ENCODE data around the gene NEDD1. TPM values are rescaled to one million over a fixed set of nuclear protein-coding genes. Genes with fewer than 3 reads are reported as not detected.
A peak's percentile ranks its signal among the peaks of the same experiment; 100 is the strongest.

The NEDD1 gene
- total and polyA plus RNA-seq, 2 experiments from 2014 or later, result 39.7 to 62.0 TPM

- H4K20me1 ChIP-seq (ENCODE audit: insufficient read depth), result no peaks in the 10 kb centered on the region
- H3K4me1 ChIP-seq (ENCODE audit: insufficient read depth), result peaks cover 10% of the 10 kb centered on the region
- H3K27me3 ChIP-seq (replicated peaks; ENCODE audit: insufficient read depth), result no peaks in the 10 kb centered on the region
- no peak overlapping the region for H3K4me3 ChIP-seq
- peaks cover 9% of the 10 kb centered on the region; the same call in 1 of the 2 replicates for H3F3A ChIP-seq (ENCODE audit: insufficient read depth)
- DNase-seq, result no peak
- H3K9ac ChIP-seq, result no peak overlapping the region
- in situ Hi-C loops (cut with MboI), result no loop called here
- H2AFZ ChIP-seq, result no peak overlapping the region
- 60 to 66% methylated on average over 4 of the region's 4 CpGs for WGBS, 2 experiments (ENCODE audit: low coverage in 1 of 2, low lambda C conversion rate in 2 of 2, missing lambda C conversion rate in 2 of 2)
- no peaks in the 10 kb centered on the region for H3K79me2 ChIP-seq (ENCODE audit: insufficient read depth)
- no peak overlapping the region for H3K27ac ChIP-seq
- H3K4me2 ChIP-seq (ENCODE audit: unreplicated experiment), result no peak overlapping the region
- H3K9me2 ChIP-seq (ENCODE audit: insufficient read depth), result no peaks in the 10 kb centered on the region
- no peaks in the 10 kb centered on the region for H3K36me3 ChIP-seq (ENCODE audit: low read depth)
- no peak for TF ChIP-seq EZH2phosphoT487 (IDR thresholded peaks at IDR 0.05; ENCODE audit: insufficient read depth, low read depth)
- TF ChIP-seq EZH2 (IDR thresholded peaks at IDR 0.05; ENCODE audit: insufficient read depth, poor library complexity, severe bottlenecking), result no peak
- H3K9me3 ChIP-seq (ENCODE audit: low read depth), result no peaks in the 10 kb centered on the region
Observed at GRCh38 chr12:96864335-96864734, 42.7 kb upstream of the NEDD1 start.

DNA sequence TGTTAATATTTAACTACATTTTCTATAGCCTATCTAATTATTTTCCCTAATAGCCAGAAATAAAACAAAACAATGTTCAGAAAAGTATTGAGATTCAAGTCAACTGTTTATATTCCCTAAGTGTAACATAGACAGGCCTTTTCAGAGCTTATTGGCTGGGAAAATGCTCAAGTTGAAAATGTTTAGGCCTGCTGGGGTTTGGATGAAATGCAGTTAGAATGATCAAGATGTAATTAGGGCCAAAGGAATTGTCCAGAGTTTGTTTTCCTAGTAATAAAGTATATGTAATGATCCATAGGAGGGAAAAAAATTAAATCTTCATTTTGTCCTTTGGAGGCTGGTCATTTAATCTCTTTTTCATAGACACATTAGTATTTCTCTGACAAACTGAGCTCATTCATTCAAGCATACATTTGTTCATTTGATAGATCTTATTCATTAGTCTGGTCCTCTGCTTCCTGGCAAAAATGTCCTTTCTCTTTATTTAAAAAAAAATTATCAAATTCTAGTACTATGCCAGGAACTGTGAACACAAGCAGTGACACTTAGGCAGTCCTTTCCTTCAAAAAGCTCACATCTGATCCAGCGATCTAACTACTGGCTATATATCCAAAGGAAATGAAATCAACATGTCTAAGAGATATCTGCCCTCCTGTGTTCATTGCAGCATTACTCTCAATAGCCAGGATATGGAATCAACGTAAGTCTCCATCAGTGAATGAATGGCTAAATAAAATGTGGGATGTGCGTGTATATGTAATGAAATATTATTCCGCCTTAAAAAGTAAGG, 40.1 kb upstream of the NEDD1 start:
- no peaks in the 10 kb centered on the region for H3K9me3 ChIP-seq (ENCODE audit: low read depth)
- H4K20me1 ChIP-seq (ENCODE audit: insufficient read depth), result no peaks in the 10 kb centered on the region
- no peak overlapping the region for H3K27ac ChIP-seq
- H3K36me3 ChIP-seq (ENCODE audit: low read depth), result no peaks in the 10 kb centered on the region
- H3K4me1 ChIP-seq (ENCODE audit: insufficient read depth), result peaks cover 7% of the 10 kb centered on the region
- DNase-seq, result no peak
- H3K27me3 ChIP-seq (replicated peaks; ENCODE audit: insufficient read depth), result no peaks in the 10 kb centered on the region
- no peak overlapping the region for H3K4me2 ChIP-seq (ENCODE audit: unreplicated experiment)
- TF ChIP-seq EZH2phosphoT487 (IDR thresholded peaks at IDR 0.05; ENCODE audit: insufficient read depth, low read depth) (no peak), EZH2 (IDR thresholded peaks at IDR 0.05; ENCODE audit: insufficient read depth, poor library complexity, severe bottlenecking) (no peak)
- H3K9me2 ChIP-seq (ENCODE audit: insufficient read depth), result no peaks in the 10 kb centered on the region
- H3F3A ChIP-seq (ENCODE audit: insufficient read depth), result peaks cover 8% of the 10 kb centered on the region; the same call in 1 of the 2 replicates
- H3K79me2 ChIP-seq (ENCODE audit: insufficient read depth), result no peaks in the 10 kb centered on the region
- in situ Hi-C loops (cut with MboI), result no loop called here
- WGBS, 2 experiments (ENCODE audit: low coverage in 1 of 2, low lambda C conversion rate in 2 of 2, missing lambda C conversion rate in 2 of 2), result 76 to 78% methylated on average over 4 of the region's 4 CpGs
- no peak overlapping the region for H2AFZ ChIP-seq
- H3K9ac ChIP-seq, result no peak overlapping the region
- no peak overlapping the region for H3K4me3 ChIP-seq

- H2AFZ ChIP-seq, result no peak overlapping the region
- H3K79me2 ChIP-seq (ENCODE audit: insufficient read depth), result no peaks in the 10 kb centered on the region
- no peak for DNase-seq
- no peak overlapping the region for H3K9ac ChIP-seq
- no peak overlapping the region for H3K4me2 ChIP-seq (ENCODE audit: unreplicated experiment)
- peaks cover 17% of the 10 kb centered on the region; the same call in 1 of the 2 replicates for H3K4me1 ChIP-seq (ENCODE audit: insufficient read depth)
- no peaks in the 10 kb centered on the region for H3K9me2 ChIP-seq (ENCODE audit: insufficient read depth)
- H3K27ac ChIP-seq, result no peak overlapping the region
- H3K27me3 ChIP-seq (replicated peaks; ENCODE audit: insufficient read depth), result no peaks in the 10 kb centered on the region
- H3K4me3 ChIP-seq, result no peak overlapping the region
- TF ChIP-seq EZH2phosphoT487 (IDR thresholded peaks at IDR 0.05; ENCODE audit: insufficient read depth, low read depth), result no peak
- no peak for TF ChIP-seq EZH2 (IDR thresholded peaks at IDR 0.05; ENCODE audit: insufficient read depth, poor library complexity, severe bottlenecking)
- 0 out of 2 replicates have a peak, but pooled peaks cover 13% of the 10 kb centered on the region for H3F3A ChIP-seq (ENCODE audit: insufficient read depth)
- no peaks in the 10 kb centered on the region for H3K9me3 ChIP-seq (ENCODE audit: low read depth)
- in situ Hi-C loops (cut with MboI), result no loop called here
- WGBS, 2 experiments (ENCODE audit: low coverage in 1 of 2, low lambda C conversion rate in 2 of 2, missing lambda C conversion rate in 2 of 2), result 53 to 78% methylated on average over 1 of the region's 1 CpG
- H3K36me3 ChIP-seq (ENCODE audit: low read depth), result no peaks in the 10 kb centered on the region
- H4K20me1 ChIP-seq (ENCODE audit: insufficient read depth), result no peaks in the 10 kb centered on the region
Observed at GRCh38 chr12:96870946-96871345, 36.1 kb upstream of the NEDD1 start.

DNA sequence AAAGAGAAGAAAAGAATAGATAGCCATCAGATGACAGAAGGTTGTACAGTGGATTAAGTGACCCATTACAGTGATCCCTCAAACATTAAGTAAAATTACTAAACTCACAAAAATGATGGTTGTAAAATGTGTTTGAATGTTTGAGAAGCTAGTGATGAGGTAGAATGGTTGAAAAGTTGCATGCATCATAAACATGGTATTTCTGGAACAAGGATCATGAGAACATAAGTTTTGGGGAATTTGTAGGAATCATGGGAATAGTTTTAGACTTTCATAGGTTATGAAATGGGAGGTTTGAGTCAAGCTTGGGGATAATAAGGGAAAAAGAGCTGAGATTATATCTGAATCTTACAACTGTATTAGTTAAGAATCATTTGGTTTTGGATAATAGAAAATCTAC, 34.1 kb upstream of the NEDD1 start:
- peak; percentile 56 for DNase-seq
- Histone ChIP-seq H3K4me1 (ENCODE audit: insufficient read depth) (peaks cover 35% of the 10 kb centered on the region), H3F3A (ENCODE audit: insufficient read depth) (0 out of 2 replicates have a peak, but pooled peaks cover 13% of the 10 kb centered on the region), H4K20me1 (ENCODE audit: insufficient read depth) (no peaks in the 10 kb centered on the region), H3K79me2 (ENCODE audit: insufficient read depth) (no peaks in the 10 kb centered on the region), H3K4me2 (ENCODE audit: unreplicated experiment) (peak overlapping the region; percentile 16), H3K27ac (peak overlapping the region; percentile 31), H3K9ac (no peak overlapping the region), H3K27me3 (replicated peaks; ENCODE audit: insufficient read depth) (no peaks in the 10 kb centered on the region), H3K9me3 (ENCODE audit: low read depth) (no peaks in the 10 kb centered on the region), H2AFZ (no peak overlapping the region), H3K36me3 (ENCODE audit: low read depth) (no peaks in the 10 kb centered on the region), H3K9me2 (ENCODE audit: insufficient read depth) (no peaks in the 10 kb centered on the region), H3K4me3 (no peak overlapping the region)
- TF ChIP-seq EZH2phosphoT487 (IDR thresholded peaks at IDR 0.05; ENCODE audit: insufficient read depth, low read depth) (no peak), EZH2 (IDR thresholded peaks at IDR 0.05; ENCODE audit: insufficient read depth, poor library complexity, severe bottlenecking) (no peak)
- in situ Hi-C loops (cut with MboI), result no loop called here
